NCI-H82 treated with DMSO at 0.1 percent for 48 hours (cell line): ENCODE results near the gene DHRS7C.

Experiments used
- DNase-seq: peaks from one replicate; lab custom pipeline; 2025; ENCODE audit not compliant: unreplicated experiment; lab: John Stamatoyannopoulos, UW

DHRS7C gene

DNA sequence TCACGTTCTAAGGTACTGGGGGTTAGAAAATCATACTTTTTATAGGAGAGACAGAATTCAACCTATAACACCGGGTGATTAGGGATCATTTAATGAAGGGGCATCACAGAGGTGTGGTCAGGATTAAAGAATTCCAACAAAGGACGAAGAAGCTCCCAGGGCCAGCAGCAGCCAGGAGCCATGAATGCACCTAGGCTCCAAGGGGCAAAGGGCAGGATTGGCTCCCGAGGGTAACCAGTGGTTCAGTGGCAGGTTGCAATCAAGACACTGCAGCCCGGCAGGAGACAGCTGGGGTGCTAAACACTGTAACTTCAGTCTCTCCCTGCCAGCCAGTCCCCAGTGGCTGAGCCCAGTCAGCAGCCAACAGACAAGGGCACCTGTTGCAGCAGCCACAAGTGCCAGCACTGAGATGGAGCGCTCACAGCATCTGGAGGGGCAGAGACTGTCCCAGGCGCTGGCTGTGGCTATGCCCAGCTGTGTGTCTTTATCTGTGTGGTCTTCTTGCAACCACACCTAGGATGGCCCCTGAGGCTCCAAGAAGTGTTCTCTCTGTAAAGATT is 23.9 kb downstream of the DHRS7C start:
- DNase-seq = no peak

DNA sequence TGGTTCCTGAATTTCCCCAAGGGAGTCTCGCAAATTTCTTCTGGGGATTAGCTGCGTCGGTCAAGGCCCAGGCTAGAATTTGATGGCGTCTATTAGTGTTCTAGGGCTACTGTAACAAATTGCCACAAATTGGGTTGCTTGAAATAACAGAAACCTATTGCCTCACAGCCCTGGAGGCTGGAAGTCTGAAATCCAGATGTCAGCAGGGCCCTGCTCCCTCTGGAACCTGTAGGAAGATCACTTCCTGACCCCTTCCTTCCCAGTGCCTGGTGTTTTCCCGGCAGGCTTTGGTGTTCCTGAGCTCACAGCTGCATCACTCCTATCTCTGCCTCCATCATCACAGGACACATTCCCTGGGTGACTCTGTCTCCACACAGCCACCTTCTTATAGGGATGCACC is 24.4 kb downstream of the DHRS7C start:
- no peak for DNase-seq

DNA sequence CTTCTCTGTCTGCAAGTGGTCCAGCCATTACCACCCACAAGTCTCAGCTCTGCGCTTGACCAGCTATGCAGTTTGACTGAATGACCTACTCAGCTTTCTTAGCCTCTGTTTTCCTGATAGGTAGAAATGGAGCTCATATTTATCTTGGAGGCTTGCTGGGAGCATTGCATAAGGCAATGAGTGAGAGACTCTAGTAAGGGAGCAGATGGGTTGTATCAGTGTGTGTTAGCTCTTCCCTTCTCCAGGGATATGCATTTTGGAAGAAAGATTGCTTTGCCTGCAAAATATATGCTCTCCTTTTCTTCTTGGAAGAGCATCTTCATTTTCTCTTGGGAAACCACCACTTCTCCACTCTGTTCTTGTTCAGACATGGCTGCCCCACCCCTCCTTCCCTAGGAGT is 26.1 kb downstream of the DHRS7C start:
- DNase-seq = no peak

DNA sequence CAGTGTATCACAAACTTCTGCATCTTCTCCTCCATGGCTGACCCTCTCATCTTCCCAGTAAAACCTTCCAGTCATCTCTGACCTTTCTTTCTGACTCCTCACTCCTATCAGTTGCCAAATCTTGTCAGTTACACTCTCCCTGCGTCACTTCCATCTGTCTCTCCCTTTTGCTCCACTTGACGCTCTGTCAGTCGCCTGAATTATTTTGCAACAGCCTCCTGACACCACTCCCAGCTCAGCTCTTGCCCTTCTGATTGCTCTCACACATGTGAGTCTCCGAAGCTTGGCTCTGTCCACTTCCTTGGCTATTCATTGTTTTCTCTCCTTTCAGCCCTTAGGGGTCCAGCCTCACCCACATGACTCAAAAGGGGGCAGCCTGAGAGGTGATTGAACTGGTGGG is 27.7 kb downstream of the DHRS7C start:
- no peak for DNase-seq

DNA sequence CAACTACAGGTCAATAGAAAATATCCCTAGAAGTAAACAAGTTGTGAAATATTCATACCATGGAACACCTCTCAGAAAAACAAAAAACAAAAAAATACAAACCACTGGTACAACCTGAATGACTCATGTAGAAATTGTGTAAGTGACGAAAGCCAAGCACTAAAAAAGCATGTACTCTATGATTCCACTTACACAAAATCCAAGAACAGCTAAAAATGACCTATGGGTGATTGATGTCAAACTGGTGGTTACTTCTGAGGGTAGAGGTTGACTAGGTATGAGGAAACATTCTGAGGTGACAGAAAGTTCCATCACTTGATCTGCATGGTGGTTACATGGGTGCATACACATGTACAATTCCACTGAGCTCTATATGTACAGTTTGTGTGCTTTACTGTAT is 31.1 kb downstream of the DHRS7C start:
- no peak for DNase-seq

DNA sequence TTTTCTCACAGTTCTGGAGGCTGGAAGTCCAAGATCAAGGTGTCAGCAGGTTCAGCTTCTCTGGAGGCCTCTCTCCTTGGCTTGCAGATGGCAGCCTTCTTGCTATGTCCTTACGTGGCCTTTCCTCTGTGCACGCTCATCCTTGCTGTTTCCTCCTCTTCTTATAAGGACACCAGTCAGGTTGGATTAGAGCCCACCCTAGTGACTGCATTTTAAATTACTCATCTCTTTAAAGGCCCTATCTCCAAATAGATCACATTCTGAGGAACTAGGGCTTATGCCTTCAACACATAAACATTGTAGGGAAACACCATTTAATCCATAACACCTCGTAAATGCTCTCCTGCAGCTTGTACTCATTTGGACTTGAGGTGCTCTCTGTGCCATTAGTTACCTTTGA is 36.3 kb downstream of the DHRS7C start:
- no peak for DNase-seq

DNA sequence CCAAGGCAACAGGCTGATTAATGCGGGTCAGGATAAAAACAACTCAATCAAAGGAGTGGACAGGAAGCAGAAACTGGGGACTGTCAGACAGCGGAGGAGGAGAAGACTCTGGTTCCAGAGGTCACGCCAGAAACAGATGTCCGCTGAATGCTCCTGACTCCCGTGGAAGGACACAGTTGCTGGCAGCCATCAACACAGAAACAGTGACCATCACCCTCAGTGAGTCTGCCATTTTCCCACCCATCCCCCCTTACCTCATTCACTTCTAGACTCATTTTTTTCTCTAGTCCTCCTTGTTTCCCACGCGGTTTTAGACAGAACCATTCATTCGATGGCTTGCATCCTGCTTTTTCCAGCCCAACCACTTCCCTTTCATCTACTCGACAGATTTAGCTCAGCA is 40.9 kb downstream of the DHRS7C start:
- no peak for DNase-seq

DNA sequence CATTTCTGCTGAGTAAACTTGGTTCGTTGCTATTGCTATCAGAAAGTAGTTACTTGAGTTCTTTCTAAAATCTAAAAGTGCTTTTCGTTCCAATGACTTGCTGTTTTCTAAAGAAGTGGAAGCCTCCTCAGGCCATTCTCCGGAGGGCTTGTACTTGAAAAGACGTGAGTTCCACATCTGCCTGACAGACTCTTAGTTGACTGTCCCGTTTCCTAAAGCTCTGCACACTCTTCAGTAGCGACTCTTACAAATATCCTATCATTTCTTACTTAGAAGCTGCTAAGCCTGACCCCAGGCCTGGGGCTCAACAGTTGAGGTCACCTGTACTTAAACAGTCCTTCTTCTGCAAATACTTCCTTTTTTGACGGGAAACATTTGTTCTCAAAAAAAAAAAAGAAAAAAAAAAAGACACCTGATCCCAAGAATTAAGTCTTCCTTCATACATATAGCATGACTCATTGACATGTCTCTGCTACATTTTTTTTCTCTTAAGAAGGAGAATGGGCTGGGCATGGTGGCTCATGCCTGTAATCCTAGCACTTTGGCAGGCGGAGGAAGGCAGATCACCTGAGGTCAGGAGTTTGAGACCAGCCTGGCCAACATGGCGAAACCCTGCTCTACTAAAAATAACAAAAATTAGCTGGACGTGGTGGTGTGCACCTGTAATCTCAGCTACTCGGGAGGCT is 61.5 kb downstream of the DHRS7C start:
- no peak for DNase-seq

DNA sequence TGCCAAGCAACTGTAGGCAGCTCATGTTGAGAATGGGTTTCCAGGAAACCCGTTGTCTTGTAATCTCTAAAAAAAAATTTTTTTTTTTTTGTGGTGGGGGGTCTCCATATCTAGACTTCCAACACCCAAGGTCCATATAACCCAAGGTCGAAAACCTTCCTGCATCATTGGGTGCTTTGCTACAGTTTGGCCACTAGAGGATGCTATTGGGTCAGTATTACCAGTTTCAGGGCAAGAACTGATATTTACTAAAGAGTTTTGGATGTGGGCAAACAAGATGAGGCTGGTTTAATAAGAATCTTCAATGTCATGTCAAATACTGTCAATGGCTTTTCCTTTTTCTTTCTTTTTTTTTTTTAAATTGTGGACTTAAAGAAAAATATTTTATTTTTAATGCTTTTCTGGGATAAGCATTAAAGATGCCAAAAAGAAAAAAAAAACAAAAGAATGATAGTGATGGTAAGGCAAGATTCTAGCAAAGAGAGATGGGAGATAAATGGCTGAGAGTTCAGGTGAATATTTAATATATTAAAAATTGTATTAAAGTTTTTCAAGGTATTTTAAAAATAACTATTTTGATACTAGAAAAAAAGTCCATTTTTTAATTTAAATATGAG is 62.2 kb downstream of the DHRS7C start:
- peak; percentile 22 for DNase-seq

DNA sequence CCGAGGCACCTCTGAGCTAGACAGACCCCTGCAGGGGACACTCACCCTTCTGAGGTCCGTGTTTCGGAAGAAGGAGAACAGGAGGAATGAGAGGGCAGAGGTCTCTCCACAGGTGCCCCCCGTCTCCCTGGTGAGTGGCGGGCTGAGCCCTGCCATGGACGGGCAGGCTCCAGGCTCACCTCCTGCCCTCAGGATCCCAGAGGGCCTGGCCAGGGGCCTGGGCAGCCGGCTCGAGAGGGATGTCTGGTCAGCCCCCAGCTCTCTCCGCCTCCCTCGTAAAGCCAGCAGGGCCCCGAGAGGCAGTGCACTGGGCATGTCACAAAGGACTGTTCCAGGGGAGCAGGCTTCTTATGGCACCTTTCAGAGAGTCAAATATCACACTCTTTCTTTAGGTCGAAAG is 62.8 kb downstream of the DHRS7C start:
- no peak for DNase-seq

DNA sequence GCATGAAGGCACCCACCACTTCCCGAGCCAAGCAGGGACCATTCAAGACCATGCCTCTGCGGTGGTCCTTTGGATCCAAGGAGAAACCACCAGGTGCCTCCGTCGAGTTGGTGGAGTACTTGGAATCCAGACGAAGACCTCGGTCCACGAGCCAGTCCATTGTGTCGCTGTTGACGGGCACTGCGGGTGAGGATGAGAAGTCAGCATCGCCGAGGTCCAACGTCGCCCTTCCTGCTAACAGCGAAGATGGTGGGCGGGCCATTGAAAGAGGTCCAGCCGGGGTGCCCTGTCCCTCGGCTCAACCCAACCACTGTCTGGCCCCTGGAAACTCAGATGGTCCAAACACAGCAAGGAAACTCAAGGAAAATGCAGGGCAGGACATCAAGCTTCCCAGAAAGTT is 63.4 kb downstream of the DHRS7C start:
- no peak for DNase-seq

DNA sequence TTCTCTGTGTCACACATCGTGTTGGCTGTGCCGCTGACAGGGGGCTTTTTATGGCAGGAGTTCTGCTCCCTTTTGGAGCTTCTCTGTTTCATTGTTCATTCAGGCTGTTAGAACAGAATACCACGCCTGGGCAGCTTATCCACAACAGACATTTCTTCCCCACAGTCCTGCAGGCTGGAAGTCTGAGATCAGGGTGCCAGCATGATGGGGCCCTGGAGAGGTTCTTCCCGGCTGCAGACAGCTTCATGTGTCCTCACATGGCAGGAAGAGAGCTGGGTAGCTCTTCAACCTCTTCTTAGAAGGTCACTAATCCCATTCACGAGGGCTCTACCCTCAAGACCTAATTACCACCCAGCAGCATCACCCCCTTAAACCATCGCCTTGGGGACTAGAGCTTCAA is 65.1 kb downstream of the DHRS7C start:
- no peak for DNase-seq

DNA sequence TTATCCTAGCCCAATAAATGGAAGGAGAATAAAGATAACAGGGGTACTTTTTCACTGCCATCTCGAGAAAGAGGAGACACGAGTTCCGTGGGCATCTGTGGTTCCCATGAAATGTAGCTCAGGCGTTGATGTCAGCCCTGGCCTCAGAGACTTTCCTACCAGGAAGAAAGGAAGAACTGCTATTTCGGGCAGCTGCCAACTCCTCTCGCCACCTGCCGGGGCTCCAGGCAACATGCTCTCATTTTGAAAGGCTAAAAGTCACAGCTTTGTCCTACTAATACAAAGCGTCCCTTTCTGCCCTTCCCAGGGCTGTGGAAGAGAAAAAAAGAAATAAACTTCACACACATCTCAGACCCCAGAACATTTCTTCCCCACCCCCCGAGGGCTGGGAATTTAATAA is 65.8 kb downstream of the DHRS7C start:
- DNase-seq = no peak
